Esophagus squamous epithelium (tissue), 5 donors: ENCODE results near the gene ANKRD9. TPM values are rescaled to one million over a fixed set of nuclear protein-coding genes. Genes with fewer than 3 reads are reported as not detected.
A peak's percentile ranks its signal among the peaks of the same experiment; 100 is the strongest.
"Not testable (repeated sequence)": the region's sequence is repeated elsewhere in the genome, so short reads cannot be mapped to it uniquely, and the experiment has no call there.

ENCODE experiments used
- DNase-seq: peaks from one replicate; lab custom pipeline; 2025; lab: John Stamatoyannopoulos, UW
- H3K27ac ChIP-seq, 4 donors: fragments of 200-600 bp; sonication (generic); one replicate each; pipeline ENCODE4 v1.5.1; 2016 to 2019; ENCODE audit warnings: mild to moderate bottlenecking in 1 of 4
- H3K27me3 ChIP-seq, 4 donors: fragments of 200-600 bp; sonication (generic); 1 replicate in 3 of 4; 2 replicates in 1 of 4; pipeline versions ENCODE4 v1.5.1 to v1.6.0; 2017 to 2021; ENCODE audit warnings: antibody characterized with exemption in 1 of 4
- H3K36me3 ChIP-seq, 3 donors: fragments of 200-600 bp; sonication (generic); one replicate each; pipeline ENCODE4 v1.5.1; 2016 to 2019
- H3K4me1 ChIP-seq, 3 donors: fragments of 200-600 bp; sonication (generic); one replicate each; pipeline ENCODE4 v1.5.1; 2017 to 2019
- H3K4me3 ChIP-seq, 4 donors: fragments of 200-600 bp; sonication (generic); 1 replicate in 3 of 4; 2 replicates in 1 of 4; pipeline ENCODE4 v1.5.1; 2016 to 2019; ENCODE audit warnings: mild to moderate bottlenecking in 2 of 4, moderate library complexity in 1 of 4
- H3K9me3 ChIP-seq, 3 donors: fragments of 200-600 bp; sonication (generic); one replicate each; pipeline ENCODE4 v1.5.1; 2016 to 2019
- CTCF ChIP-seq, 6 experiments: fragments of 450-650 bp in 4 of 6; fragments of 200-600 bp in 2 of 6; sonication (generic) in 2 of 6; IDR thresholded peaks; one replicate each; pipeline ENCODE4 v1.5.1; 2016 to 2019; ENCODE audit warnings: antibody characterized with exemption in 6 of 6, mild to moderate bottlenecking in 4 of 6, moderate library complexity in 4 of 6
- POLR2A ChIP-seq, 4 donors: fragments of 450-650 bp; IDR thresholded peaks; one replicate each; pipeline ENCODE4 v1.6.1; 2017; ENCODE audit warnings: antibody characterized with exemption in 4 of 4, mild to moderate bottlenecking in 4 of 4, moderate library complexity in 3 of 4
- WGBS, 2 donors: methylation state at CpG; one replicate each; pipeline ENCODE4 v1.1.5; 2018; 5-methylcytosine and 5-hydroxymethylcytosine counted together
- intact Hi-C: fragments of 100-400 bp; cut with DNase I; formaldehyde crosslinking; loops from one replicate; pipeline ENCODE4 v1.15.0; 2022
- total RNA-seq, 4 donors: library from RNA; depleted of rRNA; stranded (reverse); fragments of >200 nt; gene quantifications; one replicate each; pipeline ENCODE4 v1.1.0, GENCODE V29; 2016
- donor health status: DM: yes; HTN: yes; CAD: no.

The ANKRD9 gene
- total RNA-seq, 4 donors from 2014 or later: 20.0 to 39.0 (median 30.2) TPM

GRCh38 chr14:102545461-102546265 is 36.1 kb upstream of the ANKRD9 start:
- Histone ChIP-seq H3K4me3 (peak overlapping the region in 2 of 4 donors; percentile 15 to 51), H3K27me3 (peaks cover 0 to 45% (median 3%) of the 10 kb centered on the region in 4 donors), H3K27ac (peak overlapping the region; percentile 73 to 82 (median 76)), H3K36me3 (no peaks in the 10 kb centered on the region), H3K4me1 (peaks cover 16 to 33% (median 23%) of the 10 kb centered on the region in 3 donors), H3K9me3 (no peaks in the 10 kb centered on the region)
- peak in 1 of 6 experiments; percentile 14 for TF ChIP-seq CTCF (IDR thresholded peaks at IDR 0.05)
- TF ChIP-seq POLR2A (IDR thresholded peaks at IDR 0.05): no peak
- 44 to 58% methylated on average over 13 to 14 of the region's 29 CpGs for WGBS, 2 donors
- intact Hi-C loops: no loop called here
- no peak for DNase-seq

DNA sequence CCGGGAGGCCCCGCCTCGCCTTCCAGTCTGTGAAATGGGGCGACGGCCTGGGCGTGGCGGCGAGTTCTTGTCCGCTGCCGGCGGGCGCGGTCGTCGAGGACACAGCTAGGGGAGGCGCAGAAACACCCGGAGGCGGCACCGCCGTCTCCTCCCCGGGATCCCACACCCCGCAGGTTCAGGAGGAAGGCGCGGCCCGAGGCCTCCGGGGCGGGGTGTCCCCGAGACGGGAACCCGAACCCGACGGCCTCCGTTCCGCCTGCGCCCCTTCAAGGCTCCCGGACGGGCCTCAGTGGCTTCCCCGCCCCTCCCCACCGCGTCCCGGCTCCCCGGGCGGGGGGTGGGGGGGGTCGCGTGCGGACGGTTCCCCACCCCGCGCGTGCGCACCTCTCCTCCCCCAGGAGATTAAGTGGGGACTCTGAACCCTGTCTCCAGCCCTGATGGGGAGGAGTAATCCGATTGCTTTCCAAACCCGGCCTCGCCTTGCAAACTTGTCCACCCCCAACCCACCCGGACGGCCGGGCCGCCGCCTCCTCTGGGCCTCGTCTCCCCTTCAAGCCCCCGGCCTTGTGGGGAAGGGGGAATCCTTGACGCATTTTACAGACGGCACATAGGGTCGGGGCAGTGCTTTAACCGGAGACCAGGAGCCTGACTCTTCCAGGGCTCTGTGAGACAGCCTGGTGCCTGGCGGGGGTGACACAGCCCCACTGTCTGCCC is 35.3 kb upstream of the ANKRD9 start:
- 8% methylated on average over 11 of the region's 66 CpGs; no CpG with 5 or more reads in 1 of the 2 donors for WGBS, 2 donors
- intact Hi-C loops: no loop called here
- no peaks in the 10 kb centered on the region for H3K9me3 ChIP-seq
- H3K27ac ChIP-seq: peak overlapping the region; percentile 73 to 82 (median 76)
- peaks cover 0 to 45% (median 3%) of the 10 kb centered on the region in 4 donors for H3K27me3 ChIP-seq
- H3K4me1 ChIP-seq: peaks cover 16 to 40% (median 28%) of the 10 kb centered on the region in 3 donors
- no peaks in the 10 kb centered on the region for H3K36me3 ChIP-seq
- DNase-seq: no peak
- H3K4me3 ChIP-seq: peak overlapping the region; percentile 12 to 51 (median 27)
- TF ChIP-seq CTCF (IDR thresholded peaks at IDR 0.05) (no peak), POLR2A (IDR thresholded peaks at IDR 0.05) (no peak)

DNA sequence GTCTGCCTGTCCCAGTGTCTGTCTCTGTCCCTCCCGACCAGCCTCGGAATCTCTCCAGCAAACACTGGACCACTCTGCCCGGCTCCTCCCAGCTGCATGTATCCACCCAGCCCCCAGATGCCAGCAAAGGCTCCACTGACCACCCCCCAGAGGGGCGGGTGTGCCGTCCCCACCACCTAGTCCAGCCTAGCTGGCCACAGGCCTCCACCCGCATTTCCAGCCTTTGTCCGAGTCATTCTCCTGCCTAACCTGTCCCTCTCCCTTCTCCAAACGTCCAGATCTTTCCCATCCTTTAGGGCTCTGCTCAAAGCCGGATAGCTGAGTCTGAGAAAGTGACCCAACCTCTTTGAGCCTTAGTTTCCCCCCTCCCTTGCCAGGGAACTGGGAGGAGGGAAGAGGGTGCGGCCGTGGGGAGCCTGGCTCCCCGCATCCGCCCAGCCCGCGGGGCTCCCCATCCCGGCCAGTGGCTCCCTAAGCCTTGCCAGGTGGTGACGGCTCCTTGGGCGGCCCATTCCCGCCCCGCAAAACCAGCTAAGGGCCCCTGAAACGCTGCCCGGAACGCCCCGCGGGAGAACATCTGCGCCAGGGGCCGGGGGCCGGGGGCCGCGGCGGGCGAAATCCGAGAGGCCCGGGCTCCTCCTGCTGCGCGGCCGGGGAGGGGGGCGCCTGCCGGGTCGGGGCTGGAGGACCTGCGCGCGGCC is 34.6 kb upstream of the ANKRD9 start:
- H3K36me3 ChIP-seq: no peaks in the 10 kb centered on the region
- H3K4me3 ChIP-seq: peak overlapping the region; percentile 12 to 51 (median 27)
- WGBS, 2 donors: 58 to 72% methylated on average over 6 to 7 of the region's 43 CpGs
- intact Hi-C loops: no loop called here
- peaks cover 16 to 42% (median 29%) of the 10 kb centered on the region in 3 donors for H3K4me1 ChIP-seq
- no peaks in the 10 kb centered on the region for H3K9me3 ChIP-seq
- TF ChIP-seq POLR2A (IDR thresholded peaks at IDR 0.05) (no peak), CTCF (IDR thresholded peaks at IDR 0.05) (no peak)
- no peak for DNase-seq
- H3K27ac ChIP-seq: peak overlapping the region; percentile 73 to 82 (median 76)
- H3K27me3 ChIP-seq: peaks cover 0 to 45% (median 3%) of the 10 kb centered on the region in 4 donors

DNA sequence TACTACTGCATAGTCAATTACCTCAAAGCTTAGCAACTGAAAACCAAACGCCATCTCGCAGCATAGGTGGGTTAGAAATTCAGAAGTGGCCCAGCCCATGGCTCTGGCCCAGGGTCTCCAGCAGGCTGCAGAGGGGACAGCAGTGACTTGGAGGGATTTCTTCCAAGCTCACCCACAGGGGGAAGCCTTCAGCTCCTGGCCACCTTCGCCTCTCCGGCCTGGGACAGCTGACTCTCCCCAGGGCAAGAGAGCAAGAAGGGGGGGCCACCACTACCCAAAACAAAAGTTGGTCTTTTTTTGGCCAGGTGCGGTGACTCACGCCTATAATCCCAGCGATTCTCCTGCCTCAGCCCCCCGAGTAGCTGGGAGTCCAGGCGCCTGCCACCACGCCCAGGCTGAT is 32.2 kb upstream of the ANKRD9 start:
- no peak for TF ChIP-seq CTCF (IDR thresholded peaks at IDR 0.05)
- TF ChIP-seq POLR2A (IDR thresholded peaks at IDR 0.05): no peak
- Histone ChIP-seq H3K9me3 (no peaks in the 10 kb centered on the region), H3K27me3 (peaks cover 0 to 41% (median 3%) of the 10 kb centered on the region in 4 donors), H3K27ac (no peak overlapping the region), H3K4me1 (peaks cover 16 to 47% (median 29%) of the 10 kb centered on the region in 3 donors), H3K4me3 (no peak overlapping the region), H3K36me3 (no peaks in the 10 kb centered on the region)
- intact Hi-C loops: no loop called here
- 67 to 75% methylated on average over 8 of the region's 10 CpGs for WGBS, 2 donors
- no peak for DNase-seq

DNA sequence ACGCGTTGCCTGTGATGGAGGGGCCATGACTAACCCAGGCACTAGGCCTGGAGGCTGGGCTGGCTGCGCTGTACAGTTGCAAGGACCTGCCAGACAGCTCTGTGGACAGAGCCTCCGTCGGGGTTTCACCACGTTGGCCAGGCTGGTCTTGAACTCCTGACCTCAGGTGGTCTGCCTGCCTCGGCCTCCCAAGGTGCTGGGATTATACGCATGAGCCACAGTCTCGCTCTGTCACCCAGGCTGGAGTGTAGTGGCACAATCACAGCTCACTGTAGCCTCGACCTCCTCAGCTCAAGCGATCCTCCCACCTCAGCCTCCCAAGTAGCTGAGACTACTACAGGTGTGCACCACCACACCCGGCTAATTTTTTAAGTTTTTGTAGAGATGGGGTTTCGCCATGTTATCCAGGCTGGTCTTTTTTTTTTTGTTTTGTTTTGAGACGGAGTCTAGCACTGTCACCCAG is 31.5 kb upstream of the ANKRD9 start:
- Histone ChIP-seq H3K27me3 (peaks cover 0 to 34% (median 3%) of the 10 kb centered on the region in 4 donors), H3K4me1 (peaks cover 16 to 46% (median 28%) of the 10 kb centered on the region in 3 donors)
- WGBS, 2 donors: 93 to 97% methylated on average over 9 to 11 of the region's 14 CpGs
- H3K9me3 ChIP-seq, H3K4me3 ChIP-seq, intact Hi-C loops, H3K27ac ChIP-seq, DNase-seq, H3K36me3 ChIP-seq: not testable (repeated sequence)
